ENCODE data around the gene STAG1. TPM values are rescaled to one million over a fixed set of nuclear protein-coding genes. Genes with fewer than 3 reads are reported as not detected.
A peak's percentile ranks its signal among the peaks of the same experiment; 100 is the strongest.
"Not testable (repeated sequence)": the region's sequence is repeated elsewhere in the genome, so short reads cannot be mapped to it uniquely, and the experiment has no call there.

The STAG1 gene
- total and polyA plus RNA-seq, 4 donors, result 11.0 to 68.6 (median 38.4) TPM

- no peak for ATAC-seq (ENCODE audit: low FRiP score)
- WGBS, 2 donors, result 10 to 13% methylated on average over 8 of the region's 8 CpGs
Observed at GRCh38 chr3:136658946-136659682, 93.1 kb downstream of the STAG1 start.

GRCh38 chr3:136657526-136657925, 94.7 kb downstream of the STAG1 start:
- ATAC-seq (ENCODE audit: low FRiP score) (no peak), DNase-seq (no peak)
- Histone ChIP-seq H3K27ac (ENCODE audit: low read depth in 1 of 2, low read length in 2 of 2) (no peak overlapping the region), H3K36me3 (ENCODE audit: control insufficient read depth in 1 of 2, insufficient read depth in 2 of 2, low read length in 1 of 2) (no peaks in the 10 kb centered on the region), H3K27me3 (ENCODE audit: control insufficient read depth in 1 of 2, insufficient read depth in 2 of 2, low read length in 1 of 2) (no peaks in the 10 kb centered on the region), H3K4me3 (ENCODE audit: low read length in 2 of 2) (no peak overlapping the region), H3K4me1 (ENCODE audit: control insufficient read depth in 1 of 2, insufficient read depth in 2 of 2, low read length in 2 of 2) (no peaks in the 10 kb centered on the region), H3K9me3 (ENCODE audit: control insufficient read depth, low read length) (no peaks in the 10 kb centered on the region)
- intact Hi-C loops (cut with DNase I), result no loop called here
- 85 to 87% methylated on average over 3 of the region's 3 CpGs for WGBS, 2 donors

More at GRCh38 chr3:136658946-136659682, 93.1 kb downstream of the STAG1 start:
- Histone ChIP-seq H3K4me1 (ENCODE audit: control insufficient read depth in 1 of 2, insufficient read depth in 2 of 2, low read length in 2 of 2) (no peaks in the 10 kb centered on the region), H3K27me3 (ENCODE audit: control insufficient read depth in 1 of 2, insufficient read depth in 2 of 2, low read length in 1 of 2) (no peaks in the 10 kb centered on the region), H3K36me3 (ENCODE audit: control insufficient read depth in 1 of 2, insufficient read depth in 2 of 2, low read length in 1 of 2) (no peaks in the 10 kb centered on the region), H3K4me3 (ENCODE audit: low read length in 2 of 2) (no peak overlapping the region), H3K27ac (ENCODE audit: low read depth in 1 of 2, low read length in 2 of 2) (no peak overlapping the region), H3K9me3 (ENCODE audit: control insufficient read depth, low read length) (no peaks in the 10 kb centered on the region)
- intact Hi-C loops (cut with DNase I), result no loop called here
- peak in 1 of 2 donors; percentile 51 for DNase-seq

- Histone ChIP-seq H3K27me3 (ENCODE audit: control insufficient read depth in 1 of 2, insufficient read depth in 2 of 2, low read length in 1 of 2) (no peaks in the 10 kb centered on the region), H3K27ac (ENCODE audit: low read depth in 1 of 2, low read length in 2 of 2) (no peak overlapping the region), H3K36me3 (ENCODE audit: control insufficient read depth in 1 of 2, insufficient read depth in 2 of 2, low read length in 1 of 2) (no peaks in the 10 kb centered on the region), H3K4me1 (ENCODE audit: control insufficient read depth in 1 of 2, insufficient read depth in 2 of 2, low read length in 2 of 2) (no peaks in the 10 kb centered on the region), H3K4me3 (ENCODE audit: low read length in 2 of 2) (no peak overlapping the region), H3K9me3 (ENCODE audit: control insufficient read depth, low read length) (no peaks in the 10 kb centered on the region)
- intact Hi-C loops (cut with DNase I), result no loop called here
- ATAC-seq (ENCODE audit: low FRiP score) (no peak), DNase-seq (no peak)
Observed at GRCh38 chr3:136653628-136654027, 98.5 kb downstream of the STAG1 start.

- H3K27me3 ChIP-seq (ENCODE audit: control insufficient read depth in 1 of 2, insufficient read depth in 2 of 2, low read length in 1 of 2), result no peaks in the 10 kb centered on the region
- ATAC-seq (ENCODE audit: low FRiP score), result no peak
Observed at GRCh38 chr3:136651581-136651980, 100.6 kb downstream of the STAG1 start.

GRCh38 chr3:136650461-136650860, 101.7 kb downstream of the STAG1 start:
- no peaks in the 10 kb centered on the region for H3K36me3 ChIP-seq (ENCODE audit: control insufficient read depth in 1 of 2, insufficient read depth in 2 of 2, low read length in 1 of 2)
- H3K4me3 ChIP-seq (ENCODE audit: low read length in 2 of 2), result no peak overlapping the region
- no peak for ATAC-seq (ENCODE audit: low FRiP score)
- DNase-seq, result no peak
- H3K27me3 ChIP-seq (ENCODE audit: control insufficient read depth in 1 of 2, insufficient read depth in 2 of 2, low read length in 1 of 2), result no peaks in the 10 kb centered on the region
- WGBS, 2 donors, result 72 to 88% methylated on average over 2 of the region's 2 CpGs
- no peaks in the 10 kb centered on the region for H3K4me1 ChIP-seq (ENCODE audit: control insufficient read depth in 1 of 2, insufficient read depth in 2 of 2, low read length in 2 of 2)
- intact Hi-C loops (cut with DNase I), result no loop called here
- no peaks in the 10 kb centered on the region for H3K9me3 ChIP-seq (ENCODE audit: control insufficient read depth, low read length)
- H3K27ac ChIP-seq (ENCODE audit: low read depth in 1 of 2, low read length in 2 of 2), result no peak overlapping the region

More at GRCh38 chr3:136651581-136651980, 100.6 kb downstream of the STAG1 start:
- Histone ChIP-seq H3K36me3 (ENCODE audit: control insufficient read depth in 1 of 2, insufficient read depth in 2 of 2, low read length in 1 of 2) (no peaks in the 10 kb centered on the region), H3K27ac (ENCODE audit: low read depth in 1 of 2, low read length in 2 of 2) (no peak overlapping the region), H3K4me1 (ENCODE audit: control insufficient read depth in 1 of 2, insufficient read depth in 2 of 2, low read length in 2 of 2) (no peaks in the 10 kb centered on the region), H3K4me3 (ENCODE audit: low read length in 2 of 2) (no peak overlapping the region), H3K9me3 (ENCODE audit: control insufficient read depth, low read length) (no peaks in the 10 kb centered on the region)
- WGBS, 2 donors, result 72 to 74% methylated on average over 2 of the region's 2 CpGs
- no peak for DNase-seq
- intact Hi-C loops (cut with DNase I), result no loop called here

- no peaks in the 10 kb centered on the region for H3K9me3 ChIP-seq (ENCODE audit: control insufficient read depth, low read length)
- no peaks in the 10 kb centered on the region for H3K36me3 ChIP-seq (ENCODE audit: control insufficient read depth in 1 of 2, insufficient read depth in 2 of 2, low read length in 1 of 2)
- ATAC-seq (ENCODE audit: low FRiP score) (no peak), DNase-seq (no peak)
- H3K4me3 ChIP-seq (ENCODE audit: low read length in 2 of 2), result no peak overlapping the region
- intact Hi-C loops (cut with DNase I), result no loop called here
- 97 to 100% methylated on average over 2 of the region's 2 CpGs for WGBS, 2 donors
- H3K4me1 ChIP-seq (ENCODE audit: control insufficient read depth in 1 of 2, insufficient read depth in 2 of 2, low read length in 2 of 2), result peaks cover 0 to 2% of the 10 kb centered on the region in 2 donors
- H3K27ac ChIP-seq (ENCODE audit: low read depth in 1 of 2, low read length in 2 of 2), result no peak overlapping the region
- H3K27me3 ChIP-seq (ENCODE audit: control insufficient read depth in 1 of 2, insufficient read depth in 2 of 2, low read length in 1 of 2), result no peaks in the 10 kb centered on the region
Observed at GRCh38 chr3:136645915-136646314, 106.3 kb downstream of the STAG1 start.

- ATAC-seq (ENCODE audit: low FRiP score) (no peak), DNase-seq (no peak)
- 74 to 82% methylated on average over 1 of the region's 1 CpG for WGBS, 2 donors
- no peak overlapping the region for H3K4me3 ChIP-seq (ENCODE audit: low read length in 2 of 2)
- no peaks in the 10 kb centered on the region for H3K9me3 ChIP-seq (ENCODE audit: control insufficient read depth, low read length)
- H3K27me3 ChIP-seq (ENCODE audit: control insufficient read depth in 1 of 2, insufficient read depth in 2 of 2, low read length in 1 of 2), result no peaks in the 10 kb centered on the region
- H3K27ac ChIP-seq (ENCODE audit: low read depth in 1 of 2, low read length in 2 of 2), result no peak overlapping the region
- H3K36me3 ChIP-seq (ENCODE audit: control insufficient read depth in 1 of 2, insufficient read depth in 2 of 2, low read length in 1 of 2), result no peaks in the 10 kb centered on the region
- intact Hi-C loops (cut with DNase I), result no loop called here
- peaks cover 0 to 2% of the 10 kb centered on the region in 2 donors for H3K4me1 ChIP-seq (ENCODE audit: control insufficient read depth in 1 of 2, insufficient read depth in 2 of 2, low read length in 2 of 2)
Observed at GRCh38 chr3:136644212-136644611, 108.0 kb downstream of the STAG1 start.

- not testable (repeated sequence) for ATAC-seq (ENCODE audit: low FRiP score)
Observed at GRCh38 chr3:136643380-136643779, 108.8 kb downstream of the STAG1 start.

GRCh38 chr3:136642711-136643110, 109.5 kb downstream of the STAG1 start:
- no peak overlapping the region for H3K27ac ChIP-seq (ENCODE audit: low read depth in 1 of 2, low read length in 2 of 2)
- no peak for DNase-seq
- 97 to 98% methylated on average over 1 of the region's 1 CpG for WGBS, 2 donors
- no peaks in the 10 kb centered on the region for H3K9me3 ChIP-seq (ENCODE audit: control insufficient read depth, low read length)
- no peaks in the 10 kb centered on the region for H3K27me3 ChIP-seq (ENCODE audit: control insufficient read depth in 1 of 2, insufficient read depth in 2 of 2, low read length in 1 of 2)
- intact Hi-C loops (cut with DNase I), result no loop called here
- H3K4me3 ChIP-seq (ENCODE audit: low read length in 2 of 2), result no peak overlapping the region
- peaks cover 0 to 2% of the 10 kb centered on the region in 2 donors for H3K4me1 ChIP-seq (ENCODE audit: control insufficient read depth in 1 of 2, insufficient read depth in 2 of 2, low read length in 2 of 2)
- no peaks in the 10 kb centered on the region for H3K36me3 ChIP-seq (ENCODE audit: control insufficient read depth in 1 of 2, insufficient read depth in 2 of 2, low read length in 1 of 2)
- ATAC-seq (ENCODE audit: low FRiP score), result no peak

More at GRCh38 chr3:136643380-136643779, 108.8 kb downstream of the STAG1 start:
- H3K27me3 ChIP-seq (ENCODE audit: control insufficient read depth in 1 of 2, insufficient read depth in 2 of 2, low read length in 1 of 2); H3K4me3 ChIP-seq (ENCODE audit: low read length in 2 of 2); H3K9me3 ChIP-seq (ENCODE audit: control insufficient read depth, low read length); intact Hi-C loops (cut with DNase I); H3K27ac ChIP-seq (ENCODE audit: low read depth in 1 of 2, low read length in 2 of 2); H3K4me1 ChIP-seq (ENCODE audit: control insufficient read depth in 1 of 2, insufficient read depth in 2 of 2, low read length in 2 of 2); DNase-seq; H3K36me3 ChIP-seq (ENCODE audit: control insufficient read depth in 1 of 2, insufficient read depth in 2 of 2, low read length in 1 of 2): not testable (repeated sequence)
- 97 to 100% methylated on average over 2 of the region's 2 CpGs for WGBS, 2 donors
